Loucy (cell line): Measurements from ENCODE around the gene RB1.
"Not testable (repeated sequence)": the region's sequence is repeated elsewhere in the genome, so short reads cannot be mapped to it uniquely, and the experiment has no call there.

Experiments used
- H2AFZ ChIP-seq: fragments of 200-600 bp; sonication (generic); 2 replicates; pipeline ENCODE4 v1.6.0; 2016; ENCODE audit warnings: antibody characterized with exemption, mild to moderate bottlenecking, low read length, moderate library complexity
- H3F3A ChIP-seq: fragments of 200-600 bp; 2 replicates; pipeline ENCODE4 v1.6.0; 2016; ENCODE audit warnings: antibody characterized with exemption, low read depth, mild to moderate bottlenecking
- H3K27me3 ChIP-seq: fragments of 200-600 bp; sonication (generic); 2 replicates; pipeline ENCODE4 v1.6.1; 2014; ENCODE audit warnings: low read length, mild to moderate bottlenecking; ENCODE audit not compliant: insufficient read depth, poor library complexity, severe bottlenecking
- H3K36me3 ChIP-seq: fragments of 200-600 bp; sonication (generic); 2 replicates; pipeline ENCODE4 v1.6.1; 2016; ENCODE audit warnings: low read length; ENCODE audit not compliant: insufficient read depth
- H3K4me1 ChIP-seq: fragments of 200-600 bp; sonication (generic); 2 replicates; pipeline ENCODE4 v1.5.1; 2014; ENCODE audit warnings: low read length, mild to moderate bottlenecking; ENCODE audit not compliant: insufficient read depth, poor library complexity, severe bottlenecking
- H3K4me2 ChIP-seq: fragments of 200-600 bp; sonication (generic); 2 replicates; pipeline ENCODE4 v1.6.0; 2014; ENCODE audit warnings: antibody characterized with exemption, low read length, low read depth, mild to moderate bottlenecking; ENCODE audit not compliant: poor library complexity, severe bottlenecking
- H3K4me3 ChIP-seq: fragments of 200-600 bp; sonication (generic); 2 replicates; pipeline ENCODE4 v1.5.1; 2014; ENCODE audit warnings: low read length, mild to moderate bottlenecking, mixed read lengths; ENCODE audit not compliant: poor library complexity, severe bottlenecking
- H3K79me2 ChIP-seq: fragments of 200-600 bp; sonication (generic); 2 replicates; pipeline ENCODE4 v1.6.1; 2014; ENCODE audit warnings: low read length; ENCODE audit not compliant: insufficient read depth
- H3K9ac ChIP-seq: fragments of 200-600 bp; sonication (generic); 2 replicates; pipeline ENCODE4 v1.6.0; 2014; ENCODE audit warnings: mild to moderate bottlenecking, low read depth, low read length, moderate library complexity; ENCODE audit not compliant: poor library complexity, severe bottlenecking
- H3K9me2 ChIP-seq: fragments of 200-600 bp; sonication (generic); replicated peaks from 2 replicates; pipeline ENCODE4 v1.6.1; 2016; ENCODE audit warnings: low read depth, low read length, mixed read lengths
- H3K9me3 ChIP-seq: fragments of 200-600 bp; sonication (generic); 2 replicates; pipeline ENCODE4 v1.6.1; 2014; ENCODE audit warnings: mild to moderate bottlenecking, antibody characterized with exemption, low read length, low read depth; ENCODE audit not compliant: insufficient read depth
- H4K20me1 ChIP-seq: fragments of 200-600 bp; sonication (generic); 2 replicates; pipeline ENCODE4 v1.6.0; 2014; ENCODE audit warnings: antibody characterized with exemption, low read length, mild to moderate bottlenecking; ENCODE audit not compliant: insufficient read depth, poor library complexity, severe bottlenecking
- EZH2phosphoT487 ChIP-seq: fragments of 200-600 bp; IDR thresholded peaks from 2 replicates; pipeline ENCODE4 v1.6.1; 2018; ENCODE audit warnings: antibody characterized with exemption, mild to moderate bottlenecking, moderate library complexity, borderline replicate concordance
- TF ChIP-seq, protein P1 (sequence below): fragments of 200-600 bp; sonication (generic); conservative IDR thresholded peaks from 2 replicates; pipeline ENCODE4 v1.5.1; 2014; ENCODE audit warnings: mild to moderate bottlenecking, antibody characterized with exemption, low read length

Gene RB1

DNA sequence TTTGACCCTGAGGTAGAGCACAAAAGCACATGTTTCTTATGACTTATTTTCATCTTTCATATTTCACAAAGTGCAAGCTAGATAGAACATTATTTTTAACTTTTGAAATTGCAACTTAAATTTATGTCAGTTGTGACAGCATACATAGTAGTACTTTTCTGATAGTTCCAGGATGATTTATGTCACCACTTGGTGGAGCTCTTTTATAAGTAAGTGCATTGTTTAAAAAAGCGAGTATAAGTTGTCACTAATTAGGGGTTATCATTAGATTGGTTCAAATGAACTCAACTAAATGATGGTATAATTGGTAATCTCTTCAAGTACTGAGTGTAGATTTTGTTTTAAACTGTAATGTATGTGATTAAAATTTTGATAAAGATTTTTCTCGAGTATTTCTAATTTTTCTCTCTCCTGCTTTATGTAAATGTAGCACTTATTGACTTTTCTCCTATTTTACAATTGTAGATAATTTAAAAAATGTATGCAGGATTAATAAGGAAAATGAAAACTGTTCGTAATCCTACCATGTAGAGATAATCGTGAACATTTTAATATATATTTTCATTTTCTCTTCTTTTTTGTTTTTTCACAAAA, 31.1 kb downstream of the RB1 start:
- TF ChIP-seq EZH2phosphoT487: no peak
- TF ChIP-seq, protein P1, sequence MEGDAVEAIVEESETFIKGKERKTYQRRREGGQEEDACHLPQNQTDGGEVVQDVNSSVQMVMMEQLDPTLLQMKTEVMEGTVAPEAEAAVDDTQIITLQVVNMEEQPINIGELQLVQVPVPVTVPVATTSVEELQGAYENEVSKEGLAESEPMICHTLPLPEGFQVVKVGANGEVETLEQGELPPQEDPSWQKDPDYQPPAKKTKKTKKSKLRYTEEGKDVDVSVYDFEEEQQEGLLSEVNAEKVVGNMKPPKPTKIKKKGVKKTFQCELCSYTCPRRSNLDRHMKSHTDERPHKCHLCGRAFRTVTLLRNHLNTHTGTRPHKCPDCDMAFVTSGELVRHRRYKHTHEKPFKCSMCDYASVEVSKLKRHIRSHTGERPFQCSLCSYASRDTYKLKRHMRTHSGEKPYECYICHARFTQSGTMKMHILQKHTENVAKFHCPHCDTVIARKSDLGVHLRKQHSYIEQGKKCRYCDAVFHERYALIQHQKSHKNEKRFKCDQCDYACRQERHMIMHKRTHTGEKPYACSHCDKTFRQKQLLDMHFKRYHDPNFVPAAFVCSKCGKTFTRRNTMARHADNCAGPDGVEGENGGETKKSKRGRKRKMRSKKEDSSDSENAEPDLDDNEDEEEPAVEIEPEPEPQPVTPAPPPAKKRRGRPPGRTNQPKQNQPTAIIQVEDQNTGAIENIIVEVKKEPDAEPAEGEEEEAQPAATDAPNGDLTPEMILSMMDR: peak; percentile 94

DNA sequence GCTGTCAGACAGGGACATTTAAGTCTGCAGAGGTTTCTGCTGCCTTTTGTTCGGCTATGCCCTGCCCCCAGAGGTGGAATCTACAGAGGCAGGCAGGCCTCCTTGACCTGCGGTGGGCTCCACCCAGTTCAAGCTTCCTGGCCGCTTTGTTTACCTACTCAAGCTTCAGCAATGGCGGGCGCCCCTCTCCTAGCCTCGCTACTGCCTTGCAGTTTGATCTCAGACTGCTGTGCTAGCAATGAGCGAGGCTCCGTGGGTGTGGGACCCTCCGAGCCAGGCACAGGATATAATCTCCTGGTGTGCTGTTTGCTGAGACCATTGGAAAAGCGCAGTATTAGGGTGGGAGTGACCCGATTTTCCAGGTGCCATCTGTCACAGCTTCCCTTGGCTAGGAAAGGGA, 35.6 kb downstream of the RB1 start:
- not testable (repeated sequence) for H2AFZ ChIP-seq, H4K20me1 ChIP-seq, H3K4me2 ChIP-seq, H3K27me3 ChIP-seq, H3K9me2 ChIP-seq, H3K4me1 ChIP-seq, H3K4me3 ChIP-seq, H3K9me3 ChIP-seq, H3K9ac ChIP-seq, H3F3A ChIP-seq
- Histone ChIP-seq H3K79me2 (peaks cover 15% of the 10 kb centered on the region), H3K36me3 (peaks cover 22% of the 10 kb centered on the region; the same call in 1 of the 2 replicates)

More for the DNA sequence above, 31.1 kb downstream of the RB1 start:
- no peak overlapping the region for H2AFZ ChIP-seq
- no peaks in the 10 kb centered on the region for H4K20me1 ChIP-seq
- 0 out of 2 replicates have a peak, but pooled peaks cover under 1% of the 10 kb centered on the region for H3K36me3 ChIP-seq
- H3F3A ChIP-seq: no peaks in the 10 kb centered on the region
- H3K27me3 ChIP-seq: no peaks in the 10 kb centered on the region
- no peaks in the 10 kb centered on the region; the same call in 1 of the 2 replicates for H3K9me3 ChIP-seq
- H3K4me3 ChIP-seq: no peak overlapping the region
- no peak overlapping the region for H3K4me2 ChIP-seq
- H3K4me1 ChIP-seq: peaks cover 3% of the 10 kb centered on the region
- peaks cover 52% of the 10 kb centered on the region for H3K79me2 ChIP-seq
- H3K9ac ChIP-seq: no peak overlapping the region
- no peaks in the 10 kb centered on the region for H3K9me2 ChIP-seq

DNA sequence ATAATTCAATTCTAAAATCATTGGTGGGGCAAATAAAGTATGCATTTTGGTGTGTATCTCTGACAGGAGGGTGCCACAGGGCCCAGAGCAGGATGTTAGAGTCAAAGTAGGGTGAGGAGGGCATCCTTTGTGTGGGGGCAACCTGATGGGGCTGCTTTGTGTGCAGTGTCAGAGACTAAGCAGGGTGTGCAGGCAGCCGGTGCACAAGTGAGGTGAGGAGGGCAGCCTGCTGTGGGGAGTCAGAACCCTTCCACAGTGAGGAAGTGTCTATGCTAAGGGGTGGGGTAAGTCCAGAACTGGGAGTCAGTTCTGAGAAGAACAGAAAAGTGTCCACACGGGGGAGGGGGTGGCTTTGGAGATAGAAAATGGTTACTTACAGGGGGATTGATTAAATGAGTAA, 40.7 kb downstream of the RB1 start:
- H3K9me3 ChIP-seq: no peaks in the 10 kb centered on the region
- TF ChIP-seq, protein P1: no peak
- no peak for TF ChIP-seq EZH2phosphoT487
- no peak overlapping the region for H3K4me3 ChIP-seq
- no peak overlapping the region for H2AFZ ChIP-seq
- 0 out of 2 replicates have a peak, but pooled peaks cover 3% of the 10 kb centered on the region for H3K79me2 ChIP-seq
- H3F3A ChIP-seq: no peaks in the 10 kb centered on the region
- no peak overlapping the region for H3K9ac ChIP-seq
- H3K27me3 ChIP-seq: no peaks in the 10 kb centered on the region
- no peaks in the 10 kb centered on the region for H3K4me1 ChIP-seq
- peaks cover 59% of the 10 kb centered on the region for H3K36me3 ChIP-seq
- no peaks in the 10 kb centered on the region for H3K9me2 ChIP-seq
- no peaks in the 10 kb centered on the region for H4K20me1 ChIP-seq
- H3K4me2 ChIP-seq: no peak overlapping the region

DNA sequence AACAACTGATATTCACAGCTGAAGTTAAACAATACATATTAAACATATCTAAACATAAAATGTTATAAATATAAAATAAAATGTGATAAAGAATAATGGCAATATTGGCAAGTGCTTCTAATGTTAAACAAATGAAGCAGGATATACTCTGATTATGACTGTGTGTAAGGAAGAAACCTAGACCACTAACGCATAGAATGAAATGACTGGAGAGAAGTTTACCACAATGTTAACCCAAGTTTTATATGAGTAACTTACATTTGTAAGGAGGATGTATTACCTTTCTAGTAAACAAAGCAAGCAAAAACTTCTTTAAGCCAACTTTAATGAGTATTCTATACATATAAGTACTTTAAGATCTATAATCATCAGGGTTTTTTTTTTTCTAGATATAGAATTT, 43.0 kb downstream of the RB1 start:
- Histone ChIP-seq H3K9ac (no peak overlapping the region), H3K36me3 (peaks cover 76% of the 10 kb centered on the region), H2AFZ (no peak overlapping the region), H3K4me1 (no peaks in the 10 kb centered on the region), H3K4me2 (no peak overlapping the region), H4K20me1 (no peaks in the 10 kb centered on the region), H3K9me3 (peaks cover 10% of the 10 kb centered on the region; the same call in 1 of the 2 replicates), H3K4me3 (no peak overlapping the region), H3K79me2 (0 out of 2 replicates have a peak, but pooled peaks cover 3% of the 10 kb centered on the region), H3K27me3 (no peaks in the 10 kb centered on the region), H3F3A (no peaks in the 10 kb centered on the region), H3K9me2 (no peaks in the 10 kb centered on the region)
- TF ChIP-seq, protein P1: no peak
- no peak for TF ChIP-seq EZH2phosphoT487
